ENCODE data around the gene MED28.
"Not testable (repeated sequence)": the region's sequence is repeated elsewhere in the genome, so short reads cannot be mapped to it uniquely, and the experiment has no call there.

The MED28 gene

DNA sequence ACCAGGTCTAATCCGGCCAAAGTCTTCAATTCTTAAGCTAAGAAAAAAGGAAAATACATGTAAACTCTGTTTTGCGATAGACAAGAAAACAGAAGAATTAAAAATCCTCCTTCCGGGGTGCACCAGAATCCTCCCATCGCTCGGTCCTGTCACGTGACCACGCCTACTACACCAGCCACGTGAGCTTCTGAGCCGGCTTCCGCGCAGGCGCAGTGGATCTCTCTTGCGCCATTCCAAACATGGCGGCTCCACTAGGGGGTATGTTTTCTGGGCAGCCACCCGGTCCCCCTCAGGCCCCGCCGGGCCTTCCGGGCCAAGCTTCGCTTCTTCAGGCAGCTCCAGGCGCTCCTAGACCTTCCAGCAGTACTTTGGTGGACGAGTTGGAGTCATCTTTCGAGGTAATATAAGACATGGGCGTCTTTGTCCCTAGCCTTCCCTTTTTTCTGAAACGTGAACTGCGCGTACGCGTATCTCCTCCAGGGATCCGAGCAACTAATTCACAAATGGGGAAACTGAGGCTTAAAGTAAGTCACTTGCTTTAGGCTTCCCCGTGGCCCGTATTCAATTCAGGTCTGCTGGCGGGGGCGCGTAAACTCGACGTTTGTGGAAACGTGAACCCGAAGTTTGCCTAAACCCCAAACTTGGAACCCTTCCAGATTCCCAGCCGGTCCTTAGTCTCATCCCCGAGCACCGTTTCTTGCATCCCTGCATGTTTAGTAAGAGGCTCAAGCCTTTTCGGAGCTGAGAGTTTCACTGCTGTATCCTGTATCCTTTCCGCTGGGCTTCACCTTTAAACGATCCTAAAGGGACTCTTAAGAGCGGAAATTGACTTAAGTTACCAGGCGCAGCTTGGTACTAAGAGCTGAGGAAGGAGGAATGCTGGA, at the start of gene MED28:
TSS of gene MED28 (plus strand) at position 226 of the 884 bp plus-strand sequence. CDS start at position 240, 14 bp downstream.
- DNase-seq, result peak; percentile 89

DNA sequence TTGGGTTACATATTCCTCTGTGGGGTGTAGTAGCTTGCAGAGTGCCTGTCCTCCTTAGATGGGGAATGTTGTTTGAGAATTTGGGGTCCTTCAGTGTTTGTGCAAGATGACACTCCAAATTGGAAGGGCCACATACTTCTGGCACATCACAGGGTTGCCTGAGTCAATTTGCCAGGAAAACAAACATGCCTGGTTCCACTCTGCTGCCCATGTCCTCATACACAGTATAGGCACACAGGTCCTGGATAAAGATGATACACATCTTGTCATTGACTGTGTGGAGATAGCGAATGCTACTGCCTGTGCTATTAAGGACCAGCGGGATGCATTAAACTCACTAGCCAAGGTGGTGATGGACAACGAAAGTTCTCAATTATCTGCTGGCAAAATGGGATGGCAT, 48.6 kb upstream of the MED28 start:
- DNase-seq, result no peak

DNA sequence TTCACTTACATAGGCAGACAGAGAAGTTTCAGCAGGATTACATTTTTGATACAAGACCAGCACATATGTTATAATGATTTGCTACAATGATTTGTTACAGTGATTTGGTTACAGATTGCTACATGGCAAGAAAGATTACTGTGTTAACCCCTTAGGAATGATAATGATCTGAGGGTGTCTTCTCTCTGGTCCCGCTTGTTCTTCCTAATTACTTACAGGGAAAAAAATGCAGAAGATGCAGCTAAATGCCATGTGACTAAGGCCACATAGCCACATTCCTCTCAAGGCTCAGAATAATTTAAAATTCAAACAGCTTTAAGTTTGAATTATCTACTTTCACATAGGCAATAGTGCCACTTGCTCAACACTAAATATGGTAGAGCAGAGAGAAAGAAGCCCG, 47.2 kb upstream of the MED28 start:
- DNase-seq, result no peak

DNA sequence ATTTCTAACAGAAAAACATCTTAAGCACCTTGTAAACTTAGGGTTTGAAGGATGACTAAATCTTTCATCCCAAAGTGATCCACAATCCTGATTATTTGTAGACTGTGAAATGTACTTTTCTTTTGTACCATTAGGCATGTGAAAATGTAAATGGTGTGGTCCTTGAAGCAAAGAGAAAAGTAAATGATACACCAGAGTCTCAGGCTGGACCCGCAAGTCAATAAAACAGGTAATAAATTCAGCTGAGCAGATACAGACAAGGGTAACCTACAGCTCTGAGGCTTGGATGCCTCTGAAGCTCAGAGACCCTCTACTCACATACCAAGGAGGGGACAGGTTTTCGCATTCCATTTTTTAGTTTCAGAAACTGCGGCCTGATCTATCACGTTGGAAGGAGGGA, 40.2 kb upstream of the MED28 start:
- DNase-seq, result no peak

DNA sequence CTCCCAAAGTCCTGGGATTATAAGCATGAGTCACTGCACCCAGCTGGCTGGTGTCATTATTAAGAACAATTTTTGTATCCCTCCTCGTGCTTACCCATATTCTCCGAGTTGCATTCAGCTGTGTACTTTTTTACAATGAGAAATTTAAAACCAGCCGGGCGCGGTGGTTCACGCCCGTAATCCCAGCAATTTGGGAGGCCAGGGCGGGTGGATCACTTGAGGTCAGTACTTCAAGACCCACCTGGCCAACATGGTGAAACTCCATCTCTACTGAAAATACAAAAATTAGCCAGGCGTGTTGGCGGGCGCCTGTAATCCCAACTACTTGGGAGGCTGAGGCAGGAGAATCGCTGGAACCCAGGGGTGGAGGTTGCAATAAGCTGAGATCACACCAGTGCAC, 39.3 kb upstream of the MED28 start:
- DNase-seq, result not testable (repeated sequence)

- DNase-seq, result peak; percentile 86
Observed at GRCh38 chr4:17576932-17577664, 37.3 kb upstream of the MED28 start, which contains the start of gene LAP3. LAP3 (plus strand) TSS chr4:17577198; CDS start chr4:17577466, 268 bp downstream.

DNA sequence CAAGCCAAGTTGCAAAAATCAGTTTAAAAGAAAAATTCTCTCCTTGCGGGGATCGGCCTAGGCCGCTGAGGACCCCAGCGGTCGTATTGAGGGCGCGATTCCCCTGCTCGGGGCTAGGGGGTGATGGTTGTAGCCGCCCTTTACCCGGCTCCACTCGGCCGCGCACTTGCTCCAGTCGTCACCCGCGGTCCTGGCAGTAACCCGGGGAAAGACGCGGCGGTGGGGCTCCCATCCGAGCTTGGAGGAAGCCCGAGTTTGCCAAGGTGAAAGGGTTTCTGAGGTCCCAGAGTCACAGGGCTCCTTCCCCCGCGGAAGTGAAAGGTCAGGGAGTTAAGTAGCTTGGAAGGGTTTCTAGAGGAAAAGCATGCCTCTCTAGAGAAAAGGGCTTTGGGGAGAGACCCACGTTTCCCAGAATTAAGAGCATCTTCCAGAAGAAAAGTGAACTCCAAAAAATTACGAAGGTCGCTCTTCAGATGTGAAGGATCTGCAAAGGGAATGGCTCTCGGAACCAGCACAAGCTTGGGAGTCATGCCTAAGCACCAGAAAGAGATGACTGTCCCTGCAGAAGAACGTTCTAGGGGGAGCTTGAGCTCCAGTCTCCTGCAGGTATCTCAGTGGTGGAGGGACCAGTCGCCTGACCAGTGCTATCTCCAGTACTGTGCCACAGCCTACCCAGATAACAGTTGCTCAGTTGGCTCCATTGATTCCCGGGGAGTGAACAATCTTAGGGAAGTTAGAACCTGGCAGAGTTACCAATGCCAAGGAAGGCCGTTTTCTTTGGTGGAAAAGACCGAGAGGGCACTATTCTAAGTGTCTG, 36.6 kb upstream of the MED28 start:
- DNase-seq, result no peak

- DNase-seq, result no peak
Observed at GRCh38 chr4:17578482-17578891, 36.0 kb upstream of the MED28 start.

- no peak for DNase-seq
Observed at GRCh38 chr4:17580969-17581368, 33.5 kb upstream of the MED28 start.

DNA sequence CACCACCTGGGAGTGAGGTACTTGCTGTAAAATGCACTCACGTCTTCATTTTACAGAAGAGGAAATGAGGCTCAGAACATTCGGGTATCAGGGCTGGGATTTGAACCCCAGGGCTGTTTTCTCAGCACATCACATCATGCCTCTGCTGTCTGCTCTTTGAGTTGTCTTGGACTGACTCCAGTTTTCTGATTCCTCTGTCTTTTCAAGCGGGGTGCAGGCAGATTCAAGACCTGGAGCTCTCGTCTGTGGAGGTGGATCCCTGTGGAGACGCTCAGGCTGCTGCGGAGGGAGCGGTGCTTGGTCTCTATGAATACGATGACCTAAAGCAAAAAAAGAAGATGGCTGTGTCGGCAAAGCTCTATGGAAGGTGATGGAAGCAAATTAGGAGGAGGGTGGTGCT, 31.2 kb upstream of the MED28 start:
- no peak for DNase-seq

DNA sequence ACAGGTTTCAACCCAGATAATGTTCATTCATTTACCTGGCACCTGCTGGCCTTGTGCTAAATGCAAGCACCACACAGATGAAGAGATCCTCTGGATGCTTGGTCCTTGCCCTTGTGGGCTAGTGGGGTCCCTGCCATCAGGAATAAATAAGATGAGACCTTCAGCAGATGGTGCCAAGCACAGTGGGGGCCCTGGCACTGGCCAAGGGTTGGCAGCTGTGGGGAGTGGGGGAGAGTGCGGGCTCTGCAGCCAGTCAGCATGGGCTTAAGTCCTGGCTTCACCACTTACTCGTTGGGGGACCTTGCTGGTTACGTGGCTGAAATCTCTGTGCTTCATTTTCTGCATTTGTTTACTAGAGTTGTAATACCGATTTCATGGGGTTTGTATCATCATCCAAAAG, 30.5 kb upstream of the MED28 start:
- DNase-seq, result no peak

DNA sequence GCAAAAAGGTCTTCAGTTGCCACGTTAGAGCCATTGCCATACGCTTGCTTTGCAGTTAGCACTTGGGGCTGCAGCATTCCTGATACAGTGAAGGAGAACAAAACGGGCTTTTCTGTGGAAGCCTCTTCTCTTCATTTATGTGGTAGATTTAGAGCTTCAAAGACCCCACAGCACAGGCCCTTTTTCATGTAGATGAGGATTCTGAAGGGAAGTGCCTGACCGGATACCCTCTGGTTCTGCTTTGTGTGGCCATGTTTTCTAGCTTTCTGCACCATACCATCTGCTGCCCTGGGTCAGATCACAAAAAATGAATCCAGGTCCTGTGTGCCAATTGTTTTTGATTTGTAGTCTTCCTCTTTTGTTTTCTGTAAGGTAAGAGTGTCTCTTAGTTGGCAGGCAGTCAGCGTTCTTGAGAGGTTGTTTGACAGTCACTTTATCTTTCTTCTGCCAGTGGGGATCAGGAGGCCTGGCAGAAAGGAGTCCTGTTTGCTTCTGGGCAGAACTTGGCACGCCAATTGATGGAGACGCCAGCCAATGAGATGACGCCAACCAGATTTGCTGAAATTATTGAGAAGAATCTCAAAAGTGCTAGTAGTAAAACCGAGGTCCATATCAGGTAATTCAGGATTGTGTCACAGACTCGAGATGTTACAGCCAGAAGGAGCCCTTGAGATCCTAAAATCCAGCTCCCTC, 29.8 kb upstream of the MED28 start:
- no peak for DNase-seq

GRCh38 chr4:17587094-17587822, 27.2 kb upstream of the MED28 start:
- no peak for DNase-seq

DNA sequence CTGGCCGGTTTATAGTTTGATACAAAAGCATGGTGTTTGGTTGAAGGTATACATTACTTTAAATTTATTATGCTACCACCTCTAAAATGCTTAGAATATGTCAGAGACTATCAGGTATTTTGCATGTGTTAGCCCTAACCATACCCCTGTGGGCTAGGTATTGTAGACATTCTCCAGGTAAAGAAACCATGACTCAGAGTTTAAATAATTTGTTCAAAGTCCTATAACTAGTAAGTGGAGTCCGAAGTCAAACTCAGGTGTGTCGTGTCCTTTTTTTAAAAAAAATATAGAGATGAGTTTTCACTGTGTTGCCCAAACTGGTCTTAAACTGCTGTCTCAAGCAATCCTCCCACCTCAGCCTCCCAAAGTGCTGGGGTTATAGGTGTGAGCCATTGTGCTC, 25.1 kb upstream of the MED28 start:
- no peak for DNase-seq

DNA sequence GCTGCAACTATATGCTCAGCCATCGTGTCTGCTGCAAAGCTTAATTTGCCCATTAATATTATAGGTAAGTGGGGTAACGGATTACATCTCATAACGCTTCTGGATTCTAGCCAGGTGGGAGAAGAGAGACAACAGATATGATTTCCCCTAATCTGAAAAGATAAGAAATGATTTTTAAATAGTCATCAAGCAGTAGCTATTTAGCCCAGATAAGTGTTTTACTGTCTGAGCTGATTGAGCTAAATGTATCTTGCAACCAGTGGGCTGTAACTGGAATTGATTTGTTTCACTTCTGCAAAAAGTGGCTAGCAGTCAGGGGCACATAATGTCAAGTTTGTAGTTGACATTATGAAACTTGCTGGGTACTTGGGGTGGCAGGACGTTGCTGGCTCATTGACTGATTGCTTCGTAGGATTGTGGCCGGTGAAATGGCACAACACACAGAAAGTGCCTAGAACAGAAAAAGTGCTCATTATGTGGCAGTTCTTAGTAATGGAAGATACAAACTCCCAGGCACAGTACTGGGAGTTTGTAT, 18.9 kb upstream of the MED28 start:
- no peak for DNase-seq

DNA sequence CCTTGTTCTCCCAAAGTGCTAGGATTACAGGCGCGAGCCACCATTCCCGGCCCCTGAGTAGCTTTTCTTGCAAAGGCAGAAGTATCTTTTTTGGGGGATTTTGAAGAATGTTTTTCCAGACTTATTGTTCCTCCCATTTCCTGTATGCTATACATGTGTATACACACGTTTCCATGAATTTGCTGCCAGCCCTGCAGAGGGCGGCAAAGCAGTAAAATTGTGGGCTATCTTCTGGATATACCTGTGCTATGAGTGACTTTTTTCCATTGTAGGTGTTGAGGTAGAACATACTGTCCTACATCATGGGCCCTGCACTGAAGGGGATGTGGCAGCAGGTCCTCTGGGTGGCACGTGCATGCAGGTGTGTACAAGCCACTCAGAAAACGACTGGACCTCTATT, 16.9 kb upstream of the MED28 start:
- no peak for DNase-seq

DNA sequence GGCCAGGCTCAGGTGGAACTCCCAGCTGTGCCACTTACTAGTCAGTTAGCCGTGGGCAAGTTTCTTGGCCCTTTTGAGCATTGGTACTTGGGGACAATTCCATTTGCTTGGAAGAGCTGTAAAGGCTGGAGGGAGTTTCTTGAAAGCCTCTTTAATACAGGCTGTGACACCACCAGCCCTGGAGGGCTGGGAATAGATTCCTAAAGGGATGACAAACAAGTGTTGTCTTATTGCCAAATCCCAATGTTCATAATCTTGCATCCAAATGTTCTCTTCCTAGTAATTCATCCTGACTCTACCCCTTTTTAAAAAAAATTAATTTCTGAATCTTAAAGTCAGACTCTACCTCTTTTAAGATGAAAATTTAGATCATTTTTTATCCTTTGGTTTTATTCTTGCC, 14.6 kb upstream of the MED28 start:
- DNase-seq, result no peak

DNA sequence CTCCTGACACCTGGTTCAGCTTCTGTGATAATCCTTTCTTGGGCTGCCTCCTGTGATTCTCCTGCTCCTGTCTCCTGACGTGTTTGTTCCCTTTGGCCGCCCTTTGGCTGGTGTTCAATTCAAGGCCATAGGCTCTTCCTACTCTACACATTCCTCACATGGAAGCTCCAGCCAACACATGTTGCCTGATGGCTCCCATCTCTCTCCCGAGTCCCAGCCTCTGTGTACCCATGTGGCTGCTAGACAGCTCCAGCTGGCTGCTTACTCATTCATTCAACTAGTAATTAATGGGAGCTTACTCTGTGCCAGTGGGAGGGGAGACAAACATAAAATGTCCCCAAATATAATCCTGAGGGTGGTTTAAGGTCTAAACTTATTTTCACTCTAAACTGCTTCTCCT, 9.2 kb upstream of the MED28 start:
- DNase-seq, result no peak

DNA sequence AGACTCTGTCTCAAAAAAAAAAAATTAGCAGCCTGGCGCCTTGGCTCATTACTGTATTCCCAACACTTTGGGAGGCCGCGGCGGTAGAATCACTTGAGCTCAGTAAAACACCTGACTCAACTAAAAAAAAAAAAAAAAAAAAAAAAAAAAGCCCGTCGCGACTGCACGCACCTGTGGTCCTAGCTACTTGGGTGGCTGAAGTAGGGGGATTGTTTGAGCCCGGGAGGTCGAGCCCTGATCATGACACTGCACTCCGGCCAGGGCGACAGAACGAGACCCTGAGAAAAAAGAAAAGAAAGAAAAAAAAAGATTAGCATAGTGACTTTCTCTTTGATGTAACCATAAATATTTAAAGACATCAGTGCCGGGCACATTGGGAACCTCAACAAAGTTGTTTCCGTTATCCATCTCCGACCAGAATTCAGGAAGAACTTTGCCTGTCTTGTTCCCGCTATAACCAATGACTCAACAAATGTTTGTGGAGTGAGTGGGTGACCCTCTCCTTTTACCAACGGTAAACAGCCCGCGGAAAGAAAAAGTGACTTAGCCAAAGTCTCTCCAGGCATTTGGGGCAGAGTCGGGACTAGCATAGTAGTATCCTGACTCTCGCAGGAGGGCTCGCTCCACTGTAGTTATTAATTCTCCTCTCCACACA, 553 bp upstream of the MED28 start:
- no peak for DNase-seq

DNA sequence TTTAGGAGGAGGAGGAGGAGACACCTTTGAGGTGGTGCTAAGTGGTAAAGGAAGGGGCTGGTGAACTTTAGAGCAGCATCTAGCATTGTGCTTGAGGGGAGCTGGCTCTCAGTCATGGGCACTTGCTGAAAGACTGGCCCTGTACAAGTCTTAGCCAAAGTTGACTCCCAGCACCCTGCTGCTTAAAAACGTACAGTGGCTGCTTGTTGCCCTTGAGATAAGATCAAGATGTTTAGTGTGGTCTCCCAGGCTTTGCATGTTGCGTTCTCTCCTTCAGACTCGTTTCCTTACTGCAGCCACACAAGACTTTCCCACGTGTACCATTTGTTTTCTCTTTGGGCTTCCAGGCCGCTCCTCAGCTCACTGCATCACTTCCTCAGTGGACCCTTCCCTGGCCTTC, 1.8 kb downstream of the MED28 start:
- no peak for DNase-seq

DNA sequence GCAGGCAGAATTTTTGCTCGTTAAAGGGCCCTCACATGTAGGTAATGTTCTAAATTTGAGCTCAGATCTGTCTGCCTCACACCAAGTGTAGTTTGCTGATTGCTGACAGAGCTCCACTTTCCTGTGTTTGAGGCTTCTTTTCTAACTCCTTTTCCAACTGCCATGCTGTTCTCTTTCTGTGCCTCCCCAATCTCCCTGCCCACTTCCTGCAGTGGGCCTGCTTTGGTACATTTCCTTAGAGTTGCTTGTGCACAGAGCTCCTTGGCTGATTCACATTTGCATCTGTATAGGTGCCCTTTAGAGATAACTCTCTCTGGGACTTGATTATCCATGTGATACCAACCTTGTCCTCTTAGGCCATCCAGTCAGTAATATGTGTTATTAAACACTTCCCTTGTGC, 4.5 kb downstream of the MED28 start:
- DNase-seq, result no peak

Data from NCI-H345 (cell line).